GM12875 (cell line): ENCODE data around the gene KRT31.
"Not testable (repeated sequence)": the region's sequence is repeated elsewhere in the genome, so short reads cannot be mapped to it uniquely, and the experiment has no call there.

Experiments used
- H3K4me3 ChIP-seq: one replicate; pipeline ENCODE4 v1.5.1; 2011; ENCODE audit warnings: low read depth, low read length, control low read depth
- CTCF ChIP-seq: IDR thresholded peaks from 2 replicates; pipeline ENCODE4 v1.5.1; 2011; ENCODE audit warnings: low read depth, mild to moderate bottlenecking, control low read depth, inconsistent platforms, low read length, moderate library complexity, borderline replicate concordance; ENCODE audit not compliant: insufficient read depth

Gene KRT31

DNA sequence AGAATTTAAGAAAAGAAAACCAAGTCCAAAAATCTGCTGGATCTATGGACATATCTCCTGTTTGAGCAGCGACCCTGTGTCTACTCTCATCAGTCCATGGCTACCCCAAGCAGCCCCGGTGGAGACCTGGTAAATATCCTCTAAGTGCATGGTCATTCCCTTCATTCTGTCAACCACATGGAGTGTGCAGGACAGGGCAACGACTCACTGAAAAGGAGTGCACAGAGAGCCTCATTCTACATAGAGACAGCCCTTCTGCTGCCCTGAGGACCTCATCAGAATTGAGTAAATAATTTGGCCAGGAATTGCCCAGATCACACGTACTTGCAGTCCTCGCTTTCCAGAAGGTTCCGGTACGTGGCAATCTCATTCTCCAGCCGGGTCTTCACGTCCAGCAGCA, 40.4 kb upstream of the KRT31 start:
- no peak overlapping the region for H3K4me3 ChIP-seq
- no peak for TF ChIP-seq CTCF

GRCh38 chr17:41437254-41437653, 39.8 kb upstream of the KRT31 start:
- no peak for TF ChIP-seq CTCF
- H3K4me3 ChIP-seq: no peak overlapping the region

DNA sequence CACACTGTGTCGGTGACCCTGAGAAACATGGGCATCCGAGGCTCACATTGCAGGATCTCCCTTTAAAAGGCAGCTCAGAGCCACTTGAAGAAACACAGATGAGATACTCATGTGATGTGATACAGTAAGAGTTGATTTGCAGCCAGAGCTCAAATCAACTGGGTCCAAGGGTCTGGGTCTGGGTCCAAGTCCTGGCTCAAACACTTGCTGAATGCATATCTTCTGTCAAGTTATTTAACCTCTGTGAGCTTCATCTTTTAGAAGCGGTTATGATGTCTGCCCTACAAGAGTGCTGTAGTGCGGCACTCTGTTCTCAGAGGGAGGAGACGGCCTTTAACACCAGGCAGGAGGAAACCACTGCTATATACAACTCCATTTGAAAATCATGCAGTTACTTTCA, 37.0 kb upstream of the KRT31 start:
- no peak for TF ChIP-seq CTCF
- H3K4me3 ChIP-seq: no peak overlapping the region

DNA sequence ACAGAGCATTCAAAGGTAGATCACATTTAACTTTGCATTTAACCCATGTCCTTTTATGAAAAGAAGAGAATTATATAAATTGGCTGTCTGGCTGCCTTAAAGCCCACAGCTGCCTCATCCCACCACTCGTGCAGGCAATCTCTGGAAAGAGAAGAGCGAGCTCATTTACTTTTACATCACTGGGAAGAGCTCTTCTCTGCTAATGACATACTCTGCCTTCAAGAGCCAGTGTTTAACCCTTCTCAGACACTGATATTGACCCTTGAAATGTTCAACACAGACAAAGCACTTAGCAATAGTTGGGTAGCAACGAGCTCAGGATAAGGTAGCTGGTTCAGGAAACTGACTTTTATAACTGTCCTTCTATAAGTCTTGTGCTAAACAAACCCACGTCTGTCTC, 36.6 kb upstream of the KRT31 start:
- H3K4me3 ChIP-seq: no peak overlapping the region
- no peak for TF ChIP-seq CTCF

GRCh38 chr17:41433586-41433985, 36.2 kb upstream of the KRT31 start:
- TF ChIP-seq CTCF: no peak
- H3K4me3 ChIP-seq: no peak overlapping the region

GRCh38 chr17:41430376-41430775, 33.0 kb upstream of the KRT31 start:
- H3K4me3 ChIP-seq: not testable (repeated sequence)

- no peak for TF ChIP-seq CTCF
- no peak overlapping the region for H3K4me3 ChIP-seq
Measured at GRCh38 chr17:41429667-41430066, 32.3 kb upstream of the KRT31 start.

GRCh38 chr17:41428591-41429291, 31.3 kb upstream of the KRT31 start:
- no peak overlapping the region for H3K4me3 ChIP-seq
- TF ChIP-seq CTCF: no peak
